Stimulated activated CD8-positive, alpha-beta memory T cell treated with anti-CD3 and anti-CD28 coated beads, Interleukin-12 subunit alpha, Interleukin-12 subunit beta, amount 100 ng/mL, for 24 hours (primary cell): Measurements from ENCODE around the gene HAVCR2.
"Not testable (repeated sequence)": the region's sequence is repeated elsewhere in the genome, so short reads cannot be mapped to it uniquely, and the experiment has no call there.

Experiments used
- DNase-seq: peaks from one replicate; pipeline ENCODE4 v3.0.0-alpha.2; 2020; ENCODE audit errors: extremely low read depth

The HAVCR2 gene

GRCh38 chr5:157088342-157088990, 20.4 kb downstream of the HAVCR2 start:
- no peak for DNase-seq

- DNase-seq = no peak
These were observed 22.0 kb downstream of the HAVCR2 start for GRCh38 chr5:157086751-157087359.

- DNase-seq = no peak
These were observed 22.9 kb downstream of the HAVCR2 start for GRCh38 chr5:157085930-157086329.

GRCh38 chr5:157080286-157080685, 28.6 kb downstream of the HAVCR2 start:
- no peak for DNase-seq

GRCh38 chr5:157076558-157076957, 32.3 kb downstream of the HAVCR2 start:
- DNase-seq = no peak

GRCh38 chr5:157072508-157072907, 36.3 kb downstream of the HAVCR2 start:
- DNase-seq = no peak

- no peak for DNase-seq
These were observed 38.9 kb downstream of the HAVCR2 start for GRCh38 chr5:157069949-157070348.

GRCh38 chr5:157068785-157069184, 40.1 kb downstream of the HAVCR2 start:
- DNase-seq = no peak

- DNase-seq = no peak
These were observed 40.5 kb downstream of the HAVCR2 start for GRCh38 chr5:157068339-157068738.

GRCh38 chr5:157067005-157067404, 41.8 kb downstream of the HAVCR2 start:
- DNase-seq = no peak

GRCh38 chr5:157066080-157066479, 42.8 kb downstream of the HAVCR2 start:
- no peak for DNase-seq

GRCh38 chr5:157063776-157064430, 44.9 kb downstream of the HAVCR2 start:
- DNase-seq = no peak

- no peak for DNase-seq
These were observed 49.0 kb downstream of the HAVCR2 start for GRCh38 chr5:157059891-157060290.

- DNase-seq = no peak
These were observed 49.7 kb downstream of the HAVCR2 start, which contains the start of gene HAVCR1 for GRCh38 chr5:157059093-157059539. Gene HAVCR1 (minus strand): TSS chr5:157059116. CDS start chr5:157057943, 1,173 bp downstream.

- no peak for DNase-seq
These were observed 51.1 kb downstream of the HAVCR2 start for GRCh38 chr5:157057459-157058370.

GRCh38 chr5:157056848-157057247, 52.0 kb downstream of the HAVCR2 start:
- DNase-seq = not testable (repeated sequence)

- DNase-seq = no peak
These were observed 57.1 kb downstream of the HAVCR2 start for GRCh38 chr5:157051604-157052245.

GRCh38 chr5:157050050-157050449, 58.8 kb downstream of the HAVCR2 start:
- no peak for DNase-seq

- DNase-seq = no peak
These were observed 59.2 kb downstream of the HAVCR2 start for GRCh38 chr5:157049605-157050004.

GRCh38 chr5:157047898-157048297, 60.9 kb downstream of the HAVCR2 start:
- no peak for DNase-seq

- not testable (repeated sequence) for DNase-seq
These were observed 61.8 kb downstream of the HAVCR2 start for GRCh38 chr5:157047016-157047415.
